Neural progenitor cell (in vitro differentiated cells): ENCODE results near the gene SMPD2. TPM values are rescaled to one million over a fixed set of nuclear protein-coding genes. Genes with fewer than 3 reads are reported as not detected.

Experiments used
- DNase-seq: peaks from one replicate; pipeline ENCODE4 v3.0.0-alpha.2; 2016; ENCODE audit warnings: low spot score
- H2AFZ ChIP-seq: fragments of 200-600 bp; sonication (generic); replicated peaks from 2 replicates; pipeline ENCODE4 v1.6.1; 2016; ENCODE audit warnings: antibody characterized with exemption
- H3F3A ChIP-seq: fragments of 200-600 bp; sonication (generic); 2 replicates; pipeline ENCODE4 v1.6.1; 2016; ENCODE audit warnings: antibody characterized with exemption, low read depth
- H3K27ac ChIP-seq: fragments of 200-600 bp; sonication (generic); 2 replicates; pipeline ENCODE4 v1.5.1; 2016; ENCODE audit warnings: mild to moderate bottlenecking
- H3K27me3 ChIP-seq: fragments of 200-600 bp; sonication (generic); 2 replicates; pipeline ENCODE4 v1.6.1; 2016; ENCODE audit warnings: mild to moderate bottlenecking, moderate library complexity
- H3K36me3 ChIP-seq: fragments of 200-600 bp; sonication (generic); 2 replicates; pipeline ENCODE4 v1.5.1; 2016
- H3K4me1 ChIP-seq: fragments of 200-600 bp; sonication (generic); 2 replicates; pipeline ENCODE4 v1.6.1; 2016; ENCODE audit warnings: mixed run types
- H3K4me2 ChIP-seq: fragments of 200-600 bp; sonication (generic); 2 replicates; pipeline ENCODE4 v1.6.1; 2016
- H3K4me3 ChIP-seq: fragments of 200-600 bp; sonication (generic); 2 replicates; pipeline ENCODE4 v1.5.1; 2016
- H3K79me2 ChIP-seq: fragments of 200-600 bp; sonication (generic); 2 replicates; pipeline ENCODE4 v1.6.1; 2016; ENCODE audit warnings: low read depth
- H3K9ac ChIP-seq: fragments of 200-600 bp; sonication (generic); 2 replicates; pipeline ENCODE4 v1.6.1; 2016
- H3K9me3 ChIP-seq: fragments of 200-600 bp; sonication (generic); 2 replicates; pipeline ENCODE4 v1.5.1; 2016; ENCODE audit warnings: low read depth
- H4K20me1 ChIP-seq: fragments of 200-600 bp; sonication (generic); 2 replicates; pipeline ENCODE4 v1.6.1; 2016; ENCODE audit warnings: low read depth
- H3K27ac Mint-ChIP-seq: 3 replicates; pipeline ENCODE4 v1.8.0; 2021; ENCODE audit warnings: mixed read lengths
- H3K27me3 Mint-ChIP-seq: 2 replicates; pipeline ENCODE4 v1.8.0; 2022; ENCODE audit warnings: low read depth, mild to moderate bottlenecking, inconsistent platforms, moderate library complexity, mixed read lengths; ENCODE audit not compliant: insufficient read depth
- H3K36me3 Mint-ChIP-seq: 3 replicates; pipeline ENCODE4 v1.8.0; 2021; ENCODE audit warnings: mixed read lengths
- H3K4me1 Mint-ChIP-seq: 3 replicates; pipeline ENCODE4 v1.8.0; 2021; ENCODE audit warnings: mixed read lengths
- H3K4me3 Mint-ChIP-seq: 3 replicates; pipeline ENCODE4 v1.8.0; 2021; ENCODE audit warnings: mild to moderate bottlenecking, moderate library complexity, mixed read lengths
- H3K9me3 Mint-ChIP-seq: 3 replicates; pipeline ENCODE4 v1.8.0; 2020; ENCODE audit warnings: mixed read lengths
- CTCF ChIP-seq: fragments of 200-600 bp; sonication (generic); IDR thresholded peaks from 2 replicates; pipeline ENCODE4 v1.5.1; 2017; ENCODE audit warnings: antibody characterized with exemption, mild to moderate bottlenecking
- EZH2 ChIP-seq: fragments of 200-600 bp; sonication (generic); IDR thresholded peaks from 2 replicates; pipeline ENCODE4 v1.6.1; 2017; ENCODE audit warnings: antibody characterized with exemption, mild to moderate bottlenecking, moderate library complexity
- EZH2phosphoT487 ChIP-seq: fragments of 200-600 bp; sonication (generic); IDR thresholded peaks from 2 replicates; pipeline ENCODE4 v1.6.1; 2017; ENCODE audit warnings: antibody characterized with exemption
- total RNA-seq: library from RNA; depleted of rRNA; stranded (reverse); fragments of >200 nt; gene quantifications from 2 replicates; pipeline ENCODE4 v1.2.3, GENCODE V29; 2015; ENCODE audit warnings: low replicate concordance

The SMPD2 gene
- total RNA-seq, 1 donor from 2014 or later = 10.3 TPM

GRCh38 chr6:109471105-109471810 is 30.7 kb downstream of the SMPD2 start:
- peaks cover 35% of the 10 kb centered on the region for H3K79me2 ChIP-seq
- no peak overlapping the region for H3K4me3 ChIP-seq
- peaks cover 4% of the 10 kb centered on the region for H3K36me3 ChIP-seq
- Mint-ChIP-seq H3K27me3 (peaks cover 7% of the 10 kb centered on the region), H3K4me1 (peaks cover 12% of the 10 kb centered on the region), H3K36me3 (peaks cover 55% of the 10 kb centered on the region), H3K27ac (no peak overlapping the region), H3K9me3 (no peaks in the 10 kb centered on the region), H3K4me3 (no peak overlapping the region)
- H3K27me3 ChIP-seq = no peaks in the 10 kb centered on the region
- TF ChIP-seq EZH2phosphoT487 (no peak), EZH2 (no peak), CTCF (no peak)
- no peak overlapping the region for H2AFZ ChIP-seq
- no peak overlapping the region for H3K27ac ChIP-seq
- no peaks in the 10 kb centered on the region for H3F3A ChIP-seq
- no peaks in the 10 kb centered on the region for H3K4me1 ChIP-seq
- H3K4me2 ChIP-seq = no peak overlapping the region
- peaks cover 10% of the 10 kb centered on the region for H4K20me1 ChIP-seq
- H3K9ac ChIP-seq = no peak overlapping the region
- DNase-seq = no peak
- H3K9me3 ChIP-seq = no peaks in the 10 kb centered on the region

DNA sequence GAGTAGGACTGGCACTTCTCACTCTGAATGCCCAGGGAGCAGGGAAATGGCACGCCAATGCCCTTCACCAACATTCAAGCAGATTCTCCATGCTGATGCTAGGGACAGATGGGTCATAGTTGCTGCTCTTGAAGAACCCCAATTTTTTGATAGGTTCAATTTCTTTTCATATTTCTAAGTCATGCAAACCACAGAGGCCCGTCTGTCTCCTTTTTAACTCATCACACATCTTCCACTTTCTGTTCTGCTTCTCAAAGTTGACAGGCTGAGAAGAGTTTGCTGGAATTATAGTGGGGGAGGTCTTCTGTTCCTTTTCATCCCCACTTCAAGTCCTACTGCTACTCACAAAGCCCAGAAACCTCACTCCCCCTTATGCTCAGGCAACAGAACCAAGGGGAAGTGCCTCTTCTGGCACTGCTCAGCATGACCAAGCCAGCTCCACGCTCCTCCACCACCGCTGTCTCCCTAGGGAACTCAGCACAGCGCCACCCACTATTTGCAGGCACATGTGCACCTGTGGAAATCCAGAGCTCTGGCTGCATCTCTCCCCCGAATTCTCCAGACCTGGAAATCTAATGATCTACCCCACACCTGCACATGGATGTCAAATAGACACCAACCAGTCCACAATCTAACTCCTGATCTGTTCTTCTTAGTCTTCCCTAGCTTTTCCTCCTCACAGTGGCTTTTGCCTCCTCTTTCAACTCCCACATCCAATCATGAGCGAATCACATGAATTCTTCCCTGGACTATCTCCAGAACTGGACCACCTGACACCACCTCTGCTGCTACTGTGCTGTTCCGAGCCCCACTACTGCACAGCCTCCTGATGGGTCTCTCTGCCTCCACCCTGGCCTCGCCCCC is 31.8 kb downstream of the SMPD2 start:
- H3K27me3 Mint-ChIP-seq = peaks cover 7% of the 10 kb centered on the region
- peaks cover 51% of the 10 kb centered on the region for H3K36me3 Mint-ChIP-seq

DNA sequence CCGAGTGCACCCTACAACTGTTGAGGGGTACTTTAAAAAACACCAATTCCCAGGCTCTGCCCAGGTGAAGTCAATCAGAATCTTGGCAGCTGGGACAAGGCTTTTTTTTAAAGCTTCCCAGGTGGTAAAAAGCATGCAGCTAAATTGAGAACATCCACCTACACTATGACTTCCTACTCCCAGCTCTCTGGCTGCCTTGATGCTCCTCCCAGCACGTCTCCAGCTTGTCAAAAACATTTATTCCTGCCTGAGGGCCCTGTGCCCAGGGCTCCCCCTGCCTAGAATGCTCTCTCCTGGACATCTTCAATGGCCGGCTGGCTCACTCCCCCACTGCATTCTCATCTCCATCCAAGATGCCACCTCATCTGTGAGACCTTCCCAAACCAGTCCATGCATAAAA is 32.6 kb downstream of the SMPD2 start:
- peaks cover 13% of the 10 kb centered on the region for H4K20me1 ChIP-seq
- no peak overlapping the region for H3K4me3 ChIP-seq
- Mint-ChIP-seq H3K4me1 (peaks cover 19% of the 10 kb centered on the region), H3K27me3 (peaks cover 9% of the 10 kb centered on the region), H3K4me3 (no peak overlapping the region), H3K27ac (no peak overlapping the region), H3K36me3 (peaks cover 50% of the 10 kb centered on the region), H3K9me3 (no peaks in the 10 kb centered on the region)
- no peak for DNase-seq
- no peaks in the 10 kb centered on the region for H3K9me3 ChIP-seq
- H3K36me3 ChIP-seq = peaks cover 6% of the 10 kb centered on the region
- peaks cover 14% of the 10 kb centered on the region for H3K4me1 ChIP-seq
- H3K79me2 ChIP-seq = peaks cover 53% of the 10 kb centered on the region
- H3K27me3 ChIP-seq = no peaks in the 10 kb centered on the region
- H3K27ac ChIP-seq = no peak overlapping the region
- TF ChIP-seq EZH2phosphoT487 (no peak), EZH2 (no peak), CTCF (no peak)
- H3F3A ChIP-seq = peaks cover 8% of the 10 kb centered on the region
- no peak overlapping the region for H3K4me2 ChIP-seq
- no peak overlapping the region for H2AFZ ChIP-seq
- no peak overlapping the region for H3K9ac ChIP-seq

More for the DNA sequence above, 31.8 kb downstream of the SMPD2 start:
- H3K27ac ChIP-seq = no peak overlapping the region
- no peak overlapping the region for H3K4me2 ChIP-seq
- TF ChIP-seq EZH2phosphoT487 = no peak
- TF ChIP-seq EZH2 = no peak
- TF ChIP-seq CTCF = no peak
- H3K4me1 ChIP-seq = peaks cover 6% of the 10 kb centered on the region
- no peak overlapping the region for H3K9ac ChIP-seq
- peaks cover 6% of the 10 kb centered on the region for H3K36me3 ChIP-seq
- H4K20me1 ChIP-seq = peaks cover 13% of the 10 kb centered on the region
- no peaks in the 10 kb centered on the region for H3K9me3 ChIP-seq
- no peak for DNase-seq
- Mint-ChIP-seq H3K4me1 (peaks cover 13% of the 10 kb centered on the region), H3K27ac (no peak overlapping the region), H3K4me3 (peak overlapping the region; percentile 0), H3K9me3 (no peaks in the 10 kb centered on the region)
- H3K79me2 ChIP-seq = peaks cover 46% of the 10 kb centered on the region
- no peak overlapping the region for H2AFZ ChIP-seq
- no peaks in the 10 kb centered on the region for H3K27me3 ChIP-seq
- H3K4me3 ChIP-seq = no peak overlapping the region
- peaks cover under 1% of the 10 kb centered on the region for H3F3A ChIP-seq
